ENCODE measurements around the gene LRRC15. TPM values are rescaled to one million over a fixed set of nuclear protein-coding genes. Genes with fewer than 3 reads are reported as not detected.

LRRC15 gene
- total RNA-seq, result 0.38 TPM
- long read RNA-seq, result 0 reads

DNA sequence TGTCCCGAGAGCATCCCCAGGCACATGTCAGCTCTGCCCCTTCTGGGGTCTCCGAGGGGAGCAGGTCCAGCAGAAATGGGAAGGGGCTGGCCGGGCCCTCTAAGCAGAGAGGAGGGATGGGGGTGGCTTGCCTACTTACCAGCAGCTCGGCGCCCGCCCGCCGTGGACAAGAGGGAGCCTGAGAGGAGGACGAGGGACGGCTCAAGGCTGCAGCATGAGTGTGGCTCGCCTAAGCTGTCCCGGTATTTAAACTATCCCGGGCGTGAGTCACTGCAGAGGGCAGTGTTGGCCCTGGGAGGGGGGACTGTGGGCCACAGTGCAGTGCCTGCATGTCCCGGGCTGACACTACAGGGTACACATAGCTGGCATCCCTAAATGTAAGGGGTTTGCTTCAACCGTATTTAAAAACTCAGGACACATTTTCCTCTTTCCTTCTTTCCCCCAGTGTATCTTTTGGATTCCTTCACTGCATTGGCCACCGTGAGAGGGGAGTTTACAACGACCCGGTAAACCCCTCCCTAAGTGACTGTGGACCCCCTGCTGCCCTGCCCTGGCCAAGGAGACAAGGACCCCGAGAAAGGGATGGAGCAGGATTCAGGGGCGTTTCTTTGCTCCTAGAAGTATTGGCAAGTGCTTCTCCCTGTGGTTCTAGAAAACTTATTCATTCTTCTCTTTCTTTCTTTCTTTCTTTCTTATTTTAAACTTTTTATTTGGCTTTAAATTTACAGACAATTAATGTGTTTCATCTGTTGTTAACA lies at the start of gene LRRC15:
LRRC15 (minus strand) TSS at position 222 of the 758 bp plus-strand sequence. CDS start 8,700 bp downstream, outside the sequence.
- intact Hi-C loops (cut with DNase I), result no loop called here
- no peak for DNase-seq (ENCODE audit: low spot score)

- intact Hi-C loops (cut with DNase I), result loop anchor here (5.0 kb wide), 1 partner anchor 154 kb away; no protein-coding TSS in a partner anchor
- DNase-seq (ENCODE audit: low spot score), result no peak
Measured at GRCh38 chr3:194418671-194419070, 49.1 kb upstream of the LRRC15 start.

DNA sequence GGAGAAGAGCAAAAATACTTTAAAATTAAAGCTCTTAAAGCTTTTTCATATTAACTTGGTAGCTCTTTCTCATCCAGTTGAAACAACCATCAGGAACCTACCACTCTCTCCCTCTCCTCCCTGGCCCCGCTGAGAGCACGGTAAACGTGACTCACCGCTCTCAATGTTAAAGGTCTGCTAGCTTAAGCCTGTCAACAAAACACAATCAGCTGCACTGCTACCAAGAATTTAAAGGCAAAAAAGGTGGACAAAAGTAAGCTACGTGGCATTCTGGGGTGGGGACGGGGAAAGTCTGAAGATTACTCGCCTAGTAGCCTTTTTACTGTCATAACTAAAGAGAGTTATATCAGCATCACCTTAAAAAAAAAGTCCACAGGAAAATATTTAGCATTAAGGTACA lies 37.9 kb upstream of the LRRC15 start:
- intact Hi-C loops (cut with DNase I), result no loop called here
- no peak for DNase-seq (ENCODE audit: low spot score)

GRCh38 chr3:194405766-194406165 lies 36.2 kb upstream of the LRRC15 start:
- DNase-seq (ENCODE audit: low spot score), result no peak
- intact Hi-C loops (cut with DNase I), result no loop called here

DNA sequence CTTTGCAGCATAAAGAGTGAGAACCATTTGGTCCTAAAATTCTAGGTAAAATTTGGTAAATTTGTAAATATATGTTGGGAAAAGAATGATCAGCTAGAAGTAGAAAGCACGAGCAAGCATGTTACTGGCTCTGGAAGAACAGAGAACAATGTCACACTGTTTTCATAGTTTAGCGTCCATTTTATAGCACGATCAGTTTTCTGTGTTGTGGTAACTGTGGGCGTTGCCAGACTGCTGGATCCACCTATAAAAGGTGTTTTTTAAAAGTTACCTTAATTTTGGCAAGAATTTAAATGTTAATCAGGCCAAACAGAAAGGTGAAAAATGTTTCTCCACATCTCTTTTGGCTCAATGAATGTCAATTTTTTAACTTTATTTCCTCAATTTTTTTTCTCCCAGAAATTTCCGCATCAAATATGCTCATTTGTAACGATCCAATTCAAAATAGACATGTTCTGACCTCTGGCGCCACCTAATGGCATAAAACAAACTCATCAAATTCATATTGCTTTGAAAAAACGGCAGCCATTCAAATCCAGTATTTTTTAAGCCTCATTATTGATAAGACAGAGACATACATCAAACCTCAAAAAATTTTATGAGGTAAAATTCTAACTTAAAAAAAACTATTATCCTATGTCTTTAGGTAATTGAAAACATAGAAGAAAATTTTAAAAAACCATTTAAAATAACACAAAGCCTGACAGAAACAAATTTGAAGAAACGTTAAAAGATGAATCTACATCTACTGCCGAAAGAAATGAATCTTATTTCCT lies 35.0 kb upstream of the LRRC15 start:
- intact Hi-C loops (cut with DNase I), result no loop called here
- DNase-seq (ENCODE audit: low spot score), result no peak

GRCh38 chr3:194401868-194402329 lies 32.4 kb upstream of the LRRC15 start:
- intact Hi-C loops (cut with DNase I), result no loop called here
- DNase-seq (ENCODE audit: low spot score), result no peak

GRCh38 chr3:194401346-194401745 lies 31.8 kb upstream of the LRRC15 start:
- intact Hi-C loops (cut with DNase I), result no loop called here
- DNase-seq (ENCODE audit: low spot score), result no peak

- no peak for DNase-seq (ENCODE audit: low spot score)
- intact Hi-C loops (cut with DNase I), result loop anchor here (5.0 kb wide), 1 partner anchor 68 kb away; no protein-coding TSS in a partner anchor
Measured at GRCh38 chr3:194399874-194400411, 30.4 kb upstream of the LRRC15 start.

- no peak for DNase-seq (ENCODE audit: low spot score)
- intact Hi-C loops (cut with DNase I), result loop anchor here (5.0 kb wide), 1 partner anchor 67 kb away; no protein-coding TSS in a partner anchor
Measured at GRCh38 chr3:194399166-194399565, 29.6 kb upstream of the LRRC15 start, which contains the start of gene GP5. GP5 (minus strand) TSS chr3:194399266; CDS start chr3:194398282, 984 bp downstream.

- intact Hi-C loops (cut with DNase I), result loop anchor here (5.0 kb wide), 1 partner anchor 66 kb away; no protein-coding TSS in a partner anchor
- no peak for DNase-seq (ENCODE audit: low spot score)
Measured at GRCh38 chr3:194397757-194398312, 28.3 kb upstream of the LRRC15 start.

DNA sequence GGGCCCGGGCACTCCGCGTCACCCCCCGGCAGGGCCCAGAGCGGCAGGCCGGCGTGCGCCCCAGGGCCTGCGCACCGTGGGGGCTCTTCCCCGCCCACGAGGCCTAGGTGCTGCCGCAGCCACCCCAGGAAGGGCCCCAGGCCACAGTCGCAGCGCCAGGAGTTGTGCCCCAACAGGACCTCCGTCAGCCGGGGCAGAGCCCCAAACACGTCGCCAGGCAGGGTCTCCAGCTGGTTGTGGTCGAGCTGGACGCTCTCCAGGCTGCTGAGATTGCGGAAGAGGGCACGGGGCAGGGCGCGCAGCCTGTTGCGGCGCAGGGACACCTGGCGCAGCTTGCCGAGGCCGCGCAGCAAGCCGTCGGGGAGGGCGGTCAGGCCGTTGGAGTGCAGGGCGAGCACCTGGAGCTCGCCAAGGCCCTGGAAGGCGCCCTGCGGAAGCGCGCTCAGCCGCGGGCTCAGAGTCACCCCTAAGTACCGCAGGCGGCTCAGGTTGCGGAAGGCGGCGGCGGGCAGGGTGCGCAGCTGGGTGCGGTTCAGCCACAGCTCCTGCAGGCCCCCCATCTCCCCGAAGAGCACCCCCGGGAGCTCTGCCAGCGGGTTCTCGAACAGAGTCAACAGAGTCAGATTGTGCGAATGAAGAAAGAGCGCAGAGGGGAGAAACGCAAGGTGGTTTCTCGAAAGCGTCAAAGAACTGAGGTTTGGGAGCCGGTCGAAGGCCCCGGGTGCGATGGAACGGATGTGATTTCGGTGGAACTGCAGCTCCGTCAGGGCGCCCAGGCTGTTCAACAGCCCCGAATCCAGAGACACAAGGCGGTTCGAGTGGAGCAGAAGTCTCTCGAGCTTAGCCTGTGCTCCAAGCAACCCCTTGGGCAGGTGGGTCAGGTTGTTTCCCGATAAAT lies 27.6 kb upstream of the LRRC15 start:
- intact Hi-C loops (cut with DNase I), result loop anchor here (5.0 kb wide), 1 partner anchor 65 kb away; no protein-coding TSS in a partner anchor

DNA sequence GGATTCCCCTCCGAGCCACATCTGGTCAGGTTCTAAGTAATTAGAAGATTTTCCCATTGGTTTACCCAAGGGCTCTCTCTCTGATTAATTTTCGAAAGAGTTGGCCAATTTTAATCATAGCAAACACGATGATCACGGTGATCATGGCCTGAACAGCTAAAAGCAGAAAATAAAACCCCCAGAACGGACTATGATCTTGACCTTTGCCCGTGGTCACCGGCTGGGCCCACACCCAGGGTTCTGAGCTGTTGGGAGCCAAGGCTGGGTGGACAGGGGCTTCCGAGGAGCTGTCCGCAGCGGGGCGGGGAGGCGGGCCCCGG lies 27.0 kb upstream of the LRRC15 start:
- DNase-seq (ENCODE audit: low spot score), result no peak
- intact Hi-C loops (cut with DNase I), result loop anchor here (5.0 kb wide), 1 partner anchor 64 kb away; no protein-coding TSS in a partner anchor

More for the DNA sequence above, 27.6 kb upstream of the LRRC15 start:
- DNase-seq (ENCODE audit: low spot score), result no peak

DNA sequence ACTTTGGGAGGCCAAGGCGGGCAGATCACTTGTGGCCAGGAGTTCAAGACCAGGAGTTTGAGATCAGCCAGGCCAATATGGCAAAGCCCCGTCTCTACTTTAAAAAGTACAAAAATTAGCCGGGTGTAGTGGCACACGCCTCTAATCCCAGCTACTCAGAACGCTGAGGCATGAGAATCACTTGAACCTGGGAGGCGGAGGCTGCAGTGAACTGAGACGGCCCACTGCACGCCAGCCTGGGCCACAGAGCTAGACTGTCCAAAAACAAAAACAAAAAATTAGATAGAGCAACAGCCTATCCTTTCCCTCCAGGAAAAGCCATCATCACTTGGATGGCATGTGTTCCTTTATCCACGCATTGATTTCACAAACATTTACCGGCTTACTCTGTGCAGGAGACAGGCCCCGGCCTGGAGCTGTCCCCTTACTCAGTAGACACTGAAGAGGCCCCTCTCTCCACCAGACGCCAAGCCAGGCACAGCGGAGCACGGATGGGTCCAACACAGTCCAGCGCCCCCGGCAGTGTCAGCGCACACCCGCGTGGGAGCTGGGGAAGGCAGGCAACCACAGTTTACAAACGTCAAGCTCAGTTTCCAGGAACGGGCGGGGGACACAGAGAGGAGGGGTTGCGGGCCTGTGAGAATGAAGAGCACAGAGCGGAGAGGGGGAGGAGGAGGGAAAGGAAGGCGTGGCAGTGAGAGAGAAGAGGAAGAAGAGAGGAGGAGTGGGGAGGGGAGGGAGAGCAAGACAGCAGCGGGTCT lies 26.4 kb upstream of the LRRC15 start:
- no peak for DNase-seq (ENCODE audit: low spot score)
- intact Hi-C loops (cut with DNase I), result loop anchor here (5.0 kb wide), 1 partner anchor 64 kb away; no protein-coding TSS in a partner anchor

DNA sequence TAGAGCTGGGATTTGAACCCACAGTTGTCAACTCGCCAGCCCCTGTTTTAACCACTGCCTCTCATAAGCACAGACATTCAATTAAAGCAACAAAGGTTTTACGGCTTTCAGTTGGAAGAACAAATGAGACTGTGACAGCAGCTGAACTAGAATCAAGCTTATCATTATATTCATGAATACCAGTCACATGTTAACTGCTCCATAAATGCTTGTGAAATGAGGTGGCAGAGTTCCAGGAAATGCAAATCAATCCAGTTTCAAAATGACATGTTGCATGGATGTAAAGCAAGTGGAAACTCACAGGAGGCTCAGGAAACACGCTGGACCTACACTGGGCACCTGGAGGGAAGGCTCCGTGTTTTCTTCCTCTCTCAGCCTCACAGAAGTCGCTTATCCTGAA lies 25.7 kb upstream of the LRRC15 start:
- no peak for DNase-seq (ENCODE audit: low spot score)
- intact Hi-C loops (cut with DNase I), result loop anchor here (5.0 kb wide), 1 partner anchor 63 kb away; no protein-coding TSS in a partner anchor

DNA sequence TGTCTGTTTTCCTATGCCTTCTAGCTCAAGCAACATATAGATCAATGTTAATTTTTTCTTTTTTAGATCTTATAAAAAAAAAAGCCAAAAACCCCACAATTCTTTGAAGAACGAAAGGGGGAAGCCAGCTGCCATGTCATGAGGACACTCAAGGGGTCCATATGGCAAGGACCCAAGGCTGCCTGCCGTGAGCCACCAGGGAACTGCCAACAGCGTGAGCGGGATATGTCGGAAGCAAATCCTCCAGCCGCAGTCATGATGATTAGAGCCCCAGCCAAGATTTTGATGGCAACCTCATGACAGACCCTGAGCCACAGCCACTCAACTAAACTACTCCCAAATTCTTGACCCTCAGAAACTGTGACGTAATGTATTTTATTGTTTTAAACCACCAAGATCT lies 23.0 kb upstream of the LRRC15 start:
- intact Hi-C loops (cut with DNase I), result no loop called here
- no peak for DNase-seq (ENCODE audit: low spot score)

DNA sequence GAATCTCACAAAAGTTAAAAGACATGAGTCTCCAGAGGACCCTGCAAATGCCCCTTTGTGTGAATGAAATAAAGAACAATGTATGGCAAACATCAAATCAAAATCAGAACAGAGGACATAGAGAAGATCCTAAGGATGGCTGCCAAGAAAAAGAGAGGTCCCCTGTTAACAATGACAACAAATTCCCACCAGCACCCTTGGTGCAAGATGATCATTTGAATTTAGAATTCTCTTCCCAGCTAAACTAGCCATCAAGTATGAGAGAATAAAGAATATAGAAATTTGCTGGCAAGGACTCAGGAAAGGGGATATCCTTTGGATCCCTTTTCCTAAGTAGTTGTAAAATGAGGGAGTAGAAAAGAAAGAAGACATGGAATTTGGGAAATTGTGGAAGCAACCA lies 21.3 kb upstream of the LRRC15 start:
- intact Hi-C loops (cut with DNase I), result no loop called here
- DNase-seq (ENCODE audit: low spot score), result no peak

DNA sequence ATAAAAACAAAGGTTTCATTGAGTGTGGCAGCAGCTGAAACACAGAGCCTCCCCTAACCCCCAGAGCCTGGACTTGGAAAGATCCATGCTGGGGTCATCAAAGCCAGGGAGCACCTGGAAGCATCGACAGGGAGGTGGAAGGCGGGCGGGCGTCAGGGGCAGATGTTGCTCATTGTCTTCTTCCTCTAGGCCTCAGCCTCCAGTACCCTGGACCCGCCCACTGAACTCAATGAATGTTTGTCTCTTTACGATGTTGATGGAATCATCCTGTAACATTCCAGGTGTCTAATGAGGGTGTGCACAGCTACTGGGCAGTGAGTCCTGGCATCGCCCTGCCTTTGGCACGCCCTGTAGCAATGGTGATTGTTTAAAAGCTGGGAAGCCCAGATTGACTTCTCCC lies 19.7 kb upstream of the LRRC15 start:
- intact Hi-C loops (cut with DNase I), result no loop called here
- DNase-seq (ENCODE audit: low spot score), result no peak

DNA sequence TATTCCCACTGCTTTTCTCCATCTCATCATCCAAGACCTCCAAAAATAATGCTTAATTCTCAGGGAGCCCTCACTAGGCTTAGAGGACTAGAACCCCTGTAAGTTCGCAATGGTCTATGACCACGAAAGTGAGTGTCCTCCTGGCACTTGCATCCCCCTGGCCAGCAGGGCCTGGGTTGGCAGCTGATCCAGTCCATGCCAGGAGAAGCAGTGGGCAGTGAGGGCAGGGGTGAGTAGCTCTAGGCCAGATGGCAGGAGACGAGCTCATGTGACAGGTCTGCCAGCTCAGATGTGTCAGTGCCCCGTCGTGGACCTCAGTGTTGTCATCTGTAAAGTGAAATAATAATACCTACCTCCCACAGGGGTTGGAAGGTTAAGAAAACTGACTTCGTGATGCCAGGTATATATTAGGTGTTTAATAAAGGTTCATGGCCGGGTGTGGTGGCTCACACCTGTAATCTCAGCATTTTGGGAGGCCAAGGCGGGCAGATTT lies 18.4 kb upstream of the LRRC15 start:
- intact Hi-C loops (cut with DNase I), result no loop called here
- peak; percentile 66 for DNase-seq (ENCODE audit: low spot score)

All from cardiac septum (tissue), 1 donor.